Measurements from ENCODE around the gene CES5A.

Gene CES5A

GRCh38 chr16:55875273-55875672, at the start of gene CES5A:
Gene CES5A (minus strand): TSS chr16:55875373. CDS start chr16:55875221, 152 bp downstream.
- Histone ChIP-seq H3K4me1 (ENCODE audit: low read depth, poor library complexity, severe bottlenecking) (no peaks in the 10 kb centered on the region), H3K27ac (no peak within 1 kb of the TSS), H3K4me2 (no peak within 1 kb of the TSS), H3K4me3 (IDR thresholded peaks at IDR 0.05; ENCODE audit: insufficient read depth, low read depth, low read length) (no peak within 1 kb of the TSS), H3K9ac (no peak within 1 kb of the TSS), H3K36me3 (ENCODE audit: insufficient read depth) (no peaks in the 10 kb centered on the region), H2AFZ (ENCODE audit: low read depth) (no peak within 1 kb of the TSS), H4K20me1 (ENCODE audit: insufficient read depth) (no peaks in the 10 kb centered on the region), H3K27me3 (ENCODE audit: insufficient read depth, low read depth) (no peaks in the 10 kb centered on the region), H3K79me2 (ENCODE audit: insufficient read depth, low read depth) (no peaks in the 10 kb centered on the region)
- no peak for TF ChIP-seq CTCF (conservative IDR thresholded peaks at IDR 0.05; ENCODE audit: low read depth, low read length)

- Histone ChIP-seq H3K27me3 (ENCODE audit: insufficient read depth, low read depth) (no peaks in the 10 kb centered on the region), H3K4me1 (ENCODE audit: low read depth, poor library complexity, severe bottlenecking) (no peaks in the 10 kb centered on the region), H3K79me2 (ENCODE audit: insufficient read depth, low read depth) (no peaks in the 10 kb centered on the region), H3K4me3 (IDR thresholded peaks at IDR 0.05; ENCODE audit: insufficient read depth, low read depth, low read length) (no peak overlapping the region), H3K36me3 (ENCODE audit: insufficient read depth) (no peaks in the 10 kb centered on the region), H3K9ac (no peak overlapping the region), H3K27ac (no peak overlapping the region), H3K4me2 (no peak overlapping the region), H4K20me1 (ENCODE audit: insufficient read depth) (no peaks in the 10 kb centered on the region), H2AFZ (ENCODE audit: low read depth) (no peak overlapping the region)
- no peak for TF ChIP-seq CTCF (conservative IDR thresholded peaks at IDR 0.05; ENCODE audit: low read depth, low read length)
Observed at GRCh38 chr16:55922662-55923061, 47.5 kb upstream of the CES5A start.

- Histone ChIP-seq H3K9ac (no peak overlapping the region), H3K79me2 (ENCODE audit: insufficient read depth, low read depth) (no peaks in the 10 kb centered on the region), H3K4me2 (no peak overlapping the region), H3K27me3 (ENCODE audit: insufficient read depth, low read depth) (no peaks in the 10 kb centered on the region), H3K36me3 (ENCODE audit: insufficient read depth) (no peaks in the 10 kb centered on the region), H3K4me3 (IDR thresholded peaks at IDR 0.05; ENCODE audit: insufficient read depth, low read depth, low read length) (no peak overlapping the region), H3K4me1 (ENCODE audit: low read depth, poor library complexity, severe bottlenecking) (no peaks in the 10 kb centered on the region), H3K27ac (no peak overlapping the region), H4K20me1 (ENCODE audit: insufficient read depth) (no peaks in the 10 kb centered on the region), H2AFZ (ENCODE audit: low read depth) (no peak overlapping the region)
- TF ChIP-seq CTCF (conservative IDR thresholded peaks at IDR 0.05; ENCODE audit: low read depth, low read length), result no peak
Observed at GRCh38 chr16:55917373-55918160, 42.4 kb upstream of the CES5A start.

GRCh38 chr16:55915096-55915827, 40.1 kb upstream of the CES5A start:
- H4K20me1 ChIP-seq (ENCODE audit: insufficient read depth), result no peaks in the 10 kb centered on the region
- H3K27ac ChIP-seq, result no peak overlapping the region
- no peaks in the 10 kb centered on the region for H3K79me2 ChIP-seq (ENCODE audit: insufficient read depth, low read depth)
- H3K4me1 ChIP-seq (ENCODE audit: low read depth, poor library complexity, severe bottlenecking), result no peaks in the 10 kb centered on the region
- no peak overlapping the region for H3K4me3 ChIP-seq (IDR thresholded peaks at IDR 0.05; ENCODE audit: insufficient read depth, low read depth, low read length)
- no peak overlapping the region for H3K4me2 ChIP-seq
- no peak overlapping the region for H2AFZ ChIP-seq (ENCODE audit: low read depth)
- no peaks in the 10 kb centered on the region for H3K27me3 ChIP-seq (ENCODE audit: insufficient read depth, low read depth)
- TF ChIP-seq CTCF (conservative IDR thresholded peaks at IDR 0.05; ENCODE audit: low read depth, low read length), result no peak
- H3K9ac ChIP-seq, result no peak overlapping the region
- H3K36me3 ChIP-seq (ENCODE audit: insufficient read depth), result no peaks in the 10 kb centered on the region
